Osteoblast (primary cell): ENCODE measurements around the gene CAMK2B. TPM values are rescaled to one million over a fixed set of nuclear protein-coding genes. Genes with fewer than 3 reads are reported as not detected.

Experiments
- DNase-seq: peaks from one replicate; pipeline ENCODE4 v3.0.0; 2011; ENCODE audit warnings: low spot score, mixed read lengths; ENCODE audit not compliant: insufficient read length; ENCODE audit errors: missing footprints
- H2AFZ ChIP-seq: 2 replicates; pipeline ENCODE4 v1.6.0; 2011; ENCODE audit warnings: mild to moderate bottlenecking, low read length
- H3K27ac ChIP-seq: 2 replicates; pipeline ENCODE4 v1.5.1; 2011; ENCODE audit warnings: mild to moderate bottlenecking, low read depth, low read length, moderate library complexity
- H3K27me3 ChIP-seq: 2 replicates; pipeline ENCODE4 v1.6.0; 2012; ENCODE audit warnings: mild to moderate bottlenecking, control low read depth, inconsistent platforms, low read length, moderate library complexity; ENCODE audit not compliant: insufficient read depth
- H3K36me3 ChIP-seq: 2 replicates; pipeline ENCODE4 v1.5.1; 2011; ENCODE audit warnings: mild to moderate bottlenecking, low read length, control low read depth, moderate library complexity; ENCODE audit not compliant: insufficient read depth
- H3K4me1 ChIP-seq: 2 replicates; pipeline ENCODE4 v1.5.1; 2011; ENCODE audit warnings: mild to moderate bottlenecking, low read length, control low read depth, moderate library complexity; ENCODE audit not compliant: insufficient read depth
- H3K4me2 ChIP-seq: 2 replicates; pipeline ENCODE4 v1.6.0; 2011; ENCODE audit warnings: mild to moderate bottlenecking, low read length; ENCODE audit not compliant: insufficient read depth
- H3K4me3 ChIP-seq: fragments of 200-600 bp; sonication (generic); 3 replicates; pipeline ENCODE4 v1.5.1; 2012; ENCODE audit warnings: mild to moderate bottlenecking, low read length, inconsistent platforms; ENCODE audit not compliant: insufficient read depth
- H3K79me2 ChIP-seq: 2 replicates; pipeline ENCODE4 v1.6.0; 2012; ENCODE audit warnings: mild to moderate bottlenecking, low read length, control low read depth, inconsistent platforms; ENCODE audit not compliant: insufficient read depth
- H3K9me3 ChIP-seq: 2 replicates; pipeline ENCODE4 v1.5.1; 2011; ENCODE audit warnings: low read depth, low read length, control low read depth
- H4K20me1 ChIP-seq: 2 replicates; pipeline ENCODE4 v1.6.0; 2012; ENCODE audit warnings: mild to moderate bottlenecking, low read length, control low read depth; ENCODE audit not compliant: insufficient read depth
- CTCF ChIP-seq: IDR thresholded peaks from 2 replicates; pipeline ENCODE4 v1.5.1; 2011; ENCODE audit warnings: mild to moderate bottlenecking, low read depth, low read length, moderate library complexity; ENCODE audit errors: extremely low read depth
- total RNA-seq: library from RNA; depleted of rRNA; stranded (reverse); fragments of >200 nt; gene quantifications from 2 replicates; pipeline ENCODE4 v1.2.3, GENCODE V29; 2012

CAMK2B gene
- total RNA-seq, 1 donor: not detected

DNA sequence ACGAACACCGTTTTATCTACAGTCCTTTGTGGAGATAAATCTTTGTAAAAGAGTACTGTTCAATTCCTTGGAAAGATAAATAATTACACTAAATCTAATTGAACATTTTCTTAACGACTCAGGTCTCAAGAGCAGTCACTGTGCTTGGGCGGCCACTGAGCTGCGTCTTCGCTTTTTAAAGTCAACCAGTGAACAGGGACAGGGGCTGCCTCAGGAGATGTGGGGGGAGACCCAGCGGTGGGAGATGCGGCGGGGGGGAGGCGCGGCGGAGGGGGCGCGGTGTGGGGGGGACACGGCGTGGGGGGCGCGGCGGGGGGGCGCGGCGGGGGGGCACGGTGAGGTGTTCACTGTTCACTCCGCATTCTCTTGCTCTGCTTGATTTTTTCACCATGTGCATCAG lies 39.8 kb downstream of the CAMK2B start:
- Histone ChIP-seq H3K4me3 (no peak overlapping the region), H3K9me3 (no peaks in the 10 kb centered on the region), H3K27ac (no peak overlapping the region), H3K4me2 (no peak overlapping the region), H3K79me2 (no peaks in the 10 kb centered on the region), H2AFZ (no peak overlapping the region), H4K20me1 (no peaks in the 10 kb centered on the region), H3K27me3 (peaks cover 3% of the 10 kb centered on the region), H3K4me1 (peaks cover 15% of the 10 kb centered on the region), H3K36me3 (no peaks in the 10 kb centered on the region)
- DNase-seq: no peak
- TF ChIP-seq CTCF: no peak

DNA sequence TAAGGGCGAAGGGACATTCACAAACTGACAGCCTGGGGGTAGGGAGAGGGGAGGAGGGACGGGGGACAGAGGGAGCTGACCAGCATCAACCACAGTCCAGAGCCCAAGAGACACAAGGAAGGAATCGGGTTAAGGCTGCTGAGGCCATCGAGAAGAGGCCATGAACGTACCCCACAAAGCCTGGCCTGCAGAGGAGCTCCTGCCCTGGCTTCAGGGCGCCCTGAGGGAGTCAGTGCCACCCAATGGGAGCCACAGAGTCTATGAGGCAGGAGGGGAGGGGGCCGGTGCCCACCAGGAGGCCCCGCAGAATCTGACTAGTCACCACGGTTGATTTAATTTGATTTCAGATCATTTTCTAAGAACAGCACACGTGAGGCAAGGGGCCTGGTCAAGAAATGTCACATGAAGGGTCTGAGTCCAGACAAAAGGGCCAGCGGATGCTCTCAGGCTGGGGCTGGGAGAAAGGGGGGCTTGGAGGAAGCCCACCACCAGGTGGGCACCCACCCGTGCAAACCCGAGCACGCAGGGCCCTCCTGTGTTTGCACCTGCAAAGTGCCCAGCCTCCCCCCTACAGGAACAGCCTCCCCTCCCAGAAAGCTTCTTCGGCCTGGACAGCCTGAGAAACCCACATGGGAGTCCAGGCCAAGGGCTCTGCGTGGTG lies 40.4 kb downstream of the CAMK2B start:
- Histone ChIP-seq H3K36me3 (no peaks in the 10 kb centered on the region), H3K27me3 (no peaks in the 10 kb centered on the region), H3K27ac (no peak overlapping the region), H3K79me2 (no peaks in the 10 kb centered on the region), H3K4me2 (no peak overlapping the region), H4K20me1 (no peaks in the 10 kb centered on the region), H3K9me3 (no peaks in the 10 kb centered on the region), H3K4me1 (peaks cover 15% of the 10 kb centered on the region), H2AFZ (no peak overlapping the region), H3K4me3 (no peak overlapping the region)
- TF ChIP-seq CTCF: no peak
- peak; percentile 87 for DNase-seq

- Histone ChIP-seq H3K27me3 (no peaks in the 10 kb centered on the region), H4K20me1 (no peaks in the 10 kb centered on the region), H3K27ac (no peak overlapping the region), H2AFZ (no peak overlapping the region), H3K79me2 (no peaks in the 10 kb centered on the region), H3K4me3 (no peak overlapping the region), H3K4me1 (peaks cover 15% of the 10 kb centered on the region), H3K4me2 (no peak overlapping the region), H3K36me3 (no peaks in the 10 kb centered on the region), H3K9me3 (no peaks in the 10 kb centered on the region)
- TF ChIP-seq CTCF: no peak
- DNase-seq: peak; percentile 87
These were observed 41.2 kb downstream of the CAMK2B start for GRCh38 chr7:44284216-44284615.

- no peaks in the 10 kb centered on the region for H3K27me3 ChIP-seq
These were observed 41.8 kb downstream of the CAMK2B start for GRCh38 chr7:44283381-44284211.

More at GRCh38 chr7:44283381-44284211, 41.8 kb downstream of the CAMK2B start:
- Histone ChIP-seq H2AFZ (no peak overlapping the region), H3K36me3 (no peaks in the 10 kb centered on the region), H3K4me1 (peaks cover 15% of the 10 kb centered on the region), H3K27ac (no peak overlapping the region), H3K4me3 (no peak overlapping the region), H3K79me2 (no peaks in the 10 kb centered on the region), H3K9me3 (no peaks in the 10 kb centered on the region), H3K4me2 (no peak overlapping the region), H4K20me1 (no peaks in the 10 kb centered on the region)
- TF ChIP-seq CTCF: no peak
- peak; percentile 90 for DNase-seq
